H9 (cell line): Measurements from ENCODE around the gene UMAD1. TPM values are rescaled to one million over a fixed set of nuclear protein-coding genes. Genes with fewer than 3 reads are reported as not detected.

Experiments
- DNase-seq: peaks from one replicate; pipeline ENCODE4 v3.0.0-alpha.2; 2017
- H2AFZ ChIP-seq: one replicate; pipeline ENCODE4 v1.6.1; 2013; ENCODE audit warnings: mild to moderate bottlenecking, low read length, control low read depth, moderate library complexity
- H2AK5ac ChIP-seq: 2 replicates; pipeline ENCODE4 v1.6.1; 2013; ENCODE audit warnings: low read length, control low read depth, mixed read lengths; ENCODE audit not compliant: insufficient read length
- H2BK120ac ChIP-seq: one replicate; pipeline ENCODE4 v1.6.1; 2013; ENCODE audit warnings: low read depth, mild to moderate bottlenecking, low read length, control low read depth, inconsistent platforms; ENCODE audit not compliant: poor library complexity, severe bottlenecking
- H2BK12ac ChIP-seq: 2 replicates; pipeline ENCODE4 v1.6.1; 2013; ENCODE audit warnings: low read length, control low read depth, mixed read lengths, low read depth; ENCODE audit not compliant: insufficient read length
- H2BK15ac ChIP-seq: 2 replicates; pipeline ENCODE4 v1.6.1; 2013; ENCODE audit warnings: low read depth, low read length, control low read depth
- H2BK20ac ChIP-seq: one replicate; pipeline ENCODE4 v1.6.1; 2013; ENCODE audit warnings: low read depth, mild to moderate bottlenecking, low read length, control low read depth, inconsistent platforms; ENCODE audit not compliant: poor library complexity, severe bottlenecking
- H2BK5ac ChIP-seq: 2 replicates; pipeline ENCODE4 v1.6.1; 2013; ENCODE audit warnings: low read length, control low read depth, mixed read lengths; ENCODE audit not compliant: insufficient read length
- H3K14ac ChIP-seq: 2 replicates; pipeline ENCODE4 v1.6.1; 2013; ENCODE audit warnings: low read length, control low read depth; ENCODE audit not compliant: insufficient read depth
- H3K18ac ChIP-seq: 2 replicates; pipeline ENCODE4 v1.6.1; 2013; ENCODE audit warnings: low read depth, mild to moderate bottlenecking, mixed read lengths, low read length, control low read depth; ENCODE audit not compliant: insufficient read length
- H3K23ac ChIP-seq: 2 replicates; pipeline ENCODE4 v1.6.1; 2013; ENCODE audit warnings: low read length, control low read depth, mixed read lengths, low read depth; ENCODE audit not compliant: insufficient read length
- H3K23me2 ChIP-seq: 2 replicates; pipeline ENCODE4 v1.6.1; 2013; ENCODE audit warnings: low read depth, mild to moderate bottlenecking, mixed read lengths, low read length, control low read depth; ENCODE audit not compliant: insufficient read length, poor library complexity, severe bottlenecking
- H3K27ac ChIP-seq: 2 replicates; pipeline ENCODE4 v1.5.1; 2013; ENCODE audit warnings: low read length, control low read depth, mixed read lengths, low read depth; ENCODE audit not compliant: insufficient read length
- H3K27me3 ChIP-seq: 2 replicates; pipeline ENCODE4 v1.6.1; 2013; ENCODE audit warnings: low read length, control low read depth, inconsistent platforms; ENCODE audit not compliant: insufficient read depth
- H3K4ac ChIP-seq: 2 replicates; pipeline ENCODE4 v1.6.1; 2013; ENCODE audit warnings: low read depth, mild to moderate bottlenecking, control low read depth, inconsistent platforms, low read length, moderate library complexity
- H3K4me1 ChIP-seq: 2 replicates; pipeline ENCODE4 v1.6.1; 2013; ENCODE audit warnings: low read length, control low read depth, inconsistent platforms; ENCODE audit not compliant: insufficient read depth
- H3K4me2 ChIP-seq: 2 replicates; pipeline ENCODE4 v1.6.1; 2013; ENCODE audit warnings: low read length, control low read depth, mixed read lengths; ENCODE audit not compliant: insufficient read length, insufficient read depth
- H3K56ac ChIP-seq: 2 replicates; pipeline ENCODE4 v1.6.1; 2013; ENCODE audit warnings: low read depth, mild to moderate bottlenecking, mixed read lengths, low read length, control low read depth; ENCODE audit not compliant: insufficient read length
- H3K79me1 ChIP-seq: 2 replicates; pipeline ENCODE4 v1.6.1; 2013; ENCODE audit warnings: low read depth, mild to moderate bottlenecking, moderate library complexity, low read length, control low read depth, inconsistent platforms; ENCODE audit not compliant: insufficient read depth, poor library complexity, severe bottlenecking
- H3K79me2 ChIP-seq: 2 replicates; pipeline ENCODE4 v1.6.1; 2013; ENCODE audit warnings: low read length, control low read depth, inconsistent platforms; ENCODE audit not compliant: insufficient read depth
- H3K9ac ChIP-seq: 2 replicates; pipeline ENCODE4 v1.6.1; 2013; ENCODE audit warnings: low read length, control low read depth, mixed read lengths; ENCODE audit not compliant: insufficient read length; ENCODE audit errors: extremely low read depth
- H3K9me3 ChIP-seq: one replicate; pipeline ENCODE4 v1.6.1; 2013; ENCODE audit warnings: low read depth, low read length, inconsistent platforms; ENCODE audit not compliant: control insufficient read depth
- H3T11ph ChIP-seq: one replicate; pipeline ENCODE4 v1.6.1; 2013; ENCODE audit warnings: mild to moderate bottlenecking, low read length, control low read depth, inconsistent platforms
- H4K20me1 ChIP-seq: one replicate; pipeline ENCODE4 v1.6.1; 2013; ENCODE audit not compliant: control insufficient read depth, insufficient read length, insufficient read depth
- H4K5ac ChIP-seq: 2 replicates; pipeline ENCODE4 v1.6.1; 2013; ENCODE audit warnings: low read depth, mild to moderate bottlenecking, mixed read lengths, low read length, control low read depth; ENCODE audit not compliant: insufficient read length
- H4K8ac ChIP-seq: replicated peaks from 2 replicates; pipeline ENCODE4 v1.6.1; 2013; ENCODE audit warnings: low read length, control low read depth, mixed read lengths, low read depth; ENCODE audit not compliant: insufficient read length
- H4K91ac ChIP-seq: 2 replicates; pipeline ENCODE4 v1.6.1; 2013; ENCODE audit warnings: low read depth, mild to moderate bottlenecking, moderate library complexity, mixed read lengths, low read length, control low read depth; ENCODE audit not compliant: insufficient read length
- H3K27ac Mint-ChIP-seq, 3 experiments: 2 replicates in 2 of 3; 3 replicates in 1 of 3; pipeline ENCODE4 v1.8.0; 2020 to 2021; ENCODE audit warnings: mixed read lengths in 3 of 3, mild to moderate bottlenecking in 1 of 3, moderate library complexity in 1 of 3
- H3K27me3 Mint-ChIP-seq: 2 replicates; pipeline ENCODE4 v1.8.0; 2021; ENCODE audit warnings: low read depth, mild to moderate bottlenecking, moderate library complexity, mixed read lengths
- H3K36me3 Mint-ChIP-seq, 3 experiments: 2 replicates in 2 of 3; 3 replicates in 1 of 3; pipeline ENCODE4 v1.8.0; 2020 to 2021; ENCODE audit warnings: low read depth in 3 of 3, mixed read lengths in 3 of 3; ENCODE audit not compliant: insufficient read depth in 1 of 3
- H3K4me1 Mint-ChIP-seq, 2 experiments: 2 replicates each; pipeline ENCODE4 v1.8.0; 2020; ENCODE audit warnings: mixed read lengths in 2 of 2
- H3K4me3 Mint-ChIP-seq, 2 experiments: 2 replicates in 1 of 2; 3 replicates in 1 of 2; pipeline ENCODE4 v1.8.0; 2020 to 2021; ENCODE audit warnings: mild to moderate bottlenecking in 2 of 2, mixed read lengths in 2 of 2, moderate library complexity in 1 of 2
- H3K9me3 Mint-ChIP-seq, 2 experiments: 2 replicates in 1 of 2; 3 replicates in 1 of 2; pipeline ENCODE4 v1.8.0; 2020; ENCODE audit warnings: mild to moderate bottlenecking in 2 of 2, mixed read lengths in 2 of 2, moderate library complexity in 1 of 2
- CTCF ChIP-seq: fragments of 200-600 bp; sonication (generic); conservative IDR thresholded peaks from 3 replicates; pipeline ENCODE4 v1.8.0; 2021; ENCODE audit warnings: antibody characterized with exemption, mild to moderate bottlenecking
- WGBS: extraction: QIAGEN DNeasy Blood & Tissue Kit; methylation state at CpG from one replicate; pipeline ENCODE4 v1.1.7; 2013; ENCODE audit warnings: missing lambda C conversion rate, low lambda C conversion rate, mixed read lengths; ENCODE audit not compliant: insufficient read length; ENCODE audit errors: extremely low coverage; 5-methylcytosine and 5-hydroxymethylcytosine counted together
- total RNA-seq: library from RNA; stranded (reverse); gene quantifications from 2 replicates; pipeline ENCODE4 v1.2.1, GENCODE V29; 2021

Gene UMAD1
- total RNA-seq, 1 experiment from 2014 or later = 8.9 TPM

GRCh38 chr7:7701527-7701926, 61.0 kb downstream of the UMAD1 start:
- Histone ChIP-seq H3K27me3 (no peaks in the 10 kb centered on the region), H3K18ac (no peak overlapping the region), H4K8ac (no peak overlapping the region), H2BK15ac (no peak overlapping the region), H3K79me2 (no peaks in the 10 kb centered on the region), H3T11ph (no peak overlapping the region), H2BK12ac (no peak overlapping the region), H3K4ac (no peak overlapping the region), H3K9me3 (no peaks in the 10 kb centered on the region), H3K23me2 (no peaks in the 10 kb centered on the region), H2BK120ac (no peak overlapping the region), H3K4me1 (no peaks in the 10 kb centered on the region), H2BK20ac (no peak overlapping the region), H4K91ac (no peak overlapping the region), H3K56ac (no peak overlapping the region), H4K5ac (no peak overlapping the region), H2AFZ (no peak overlapping the region), H2BK5ac (no peak overlapping the region), H3K79me1 (no peaks in the 10 kb centered on the region), H3K14ac (no peak overlapping the region), H4K20me1 (no peaks in the 10 kb centered on the region), H3K9ac (no peak overlapping the region), H3K27ac (no peak overlapping the region), H2AK5ac (no peak overlapping the region), H3K23ac (no peak overlapping the region), H3K4me2 (no peak overlapping the region)
- TF ChIP-seq CTCF = no peak
- Mint-ChIP-seq H3K4me3 (no peak overlapping the region), H3K4me1 (peaks cover 18 to 19% of the 10 kb centered on the region in 2 experiments), H3K9me3 (no peaks in the 10 kb centered on the region), H3K36me3 (no peaks in the 10 kb centered on the region; a peak in 1 of 7 replicates), H3K27ac (peak overlapping the region in 1 of 3 experiments; percentile 5; a peak in 1 of 7 replicates), H3K27me3 (no peaks in the 10 kb centered on the region)
- no CpG with 5 or more reads among the region's 1 CpG for WGBS
- no peak for DNase-seq
